ENCODE results near the gene MAEA.

MAEA gene

GRCh38 chr4:1349359-1350168 is 59.9 kb downstream of the MAEA start:
- Histone ChIP-seq H3K9ac (ENCODE audit: low read length) (no peak overlapping the region), H3K4me2 (ENCODE audit: low read depth, low read length, poor library complexity, severe bottlenecking) (no peak overlapping the region)

GRCh38 chr4:1350169-1350520 is 60.5 kb downstream of the MAEA start:
- H2AFZ ChIP-seq (ENCODE audit: low read depth, low read length, severe bottlenecking) = no peak overlapping the region
- H3K4me2 ChIP-seq (ENCODE audit: low read depth, low read length, poor library complexity, severe bottlenecking) = no peak overlapping the region
- H3K36me3 ChIP-seq (ENCODE audit: low read length) = no peaks in the 10 kb centered on the region
- H3K27me3 ChIP-seq (ENCODE audit: low read length) = no peaks in the 10 kb centered on the region
- no peaks in the 10 kb centered on the region for H3F3A ChIP-seq (ENCODE audit: insufficient read depth)
- no peak overlapping the region for H3K27ac ChIP-seq (ENCODE audit: low read depth, low read length)
- no peaks in the 10 kb centered on the region for H3K9me3 ChIP-seq (ENCODE audit: insufficient read depth, low read length)
- no peaks in the 10 kb centered on the region for H3K9me2 ChIP-seq (replicated peaks; ENCODE audit: insufficient read depth, low read length)
- TF ChIP-seq CTCF (IDR thresholded peaks at IDR 0.05; ENCODE audit: insufficient read depth, low read length, poor library complexity, severe bottlenecking) = no peak
- no peak for TF ChIP-seq EZH2phosphoT487 (conservative IDR thresholded peaks at IDR 0.05; ENCODE audit: low read length)
- no peaks in the 10 kb centered on the region for H4K20me1 ChIP-seq (ENCODE audit: low read depth, low read length)
- no peak overlapping the region for H3K4me3 ChIP-seq (ENCODE audit: insufficient read depth, low read length, poor library complexity, severe bottlenecking)
- 0 out of 2 replicates have a peak, but pooled peaks cover 8% of the 10 kb centered on the region for H3K79me2 ChIP-seq (ENCODE audit: insufficient read depth, low read length)
- no peak overlapping the region for H3K9ac ChIP-seq (ENCODE audit: low read length)

More at GRCh38 chr4:1349359-1350168, 59.9 kb downstream of the MAEA start:
- no peaks in the 10 kb centered on the region for H3K27me3 ChIP-seq (ENCODE audit: low read length)
- H3K9me3 ChIP-seq (ENCODE audit: insufficient read depth, low read length) = no peaks in the 10 kb centered on the region
- no peaks in the 10 kb centered on the region for H4K20me1 ChIP-seq (ENCODE audit: low read depth, low read length)
- TF ChIP-seq CTCF (IDR thresholded peaks at IDR 0.05; ENCODE audit: insufficient read depth, low read length, poor library complexity, severe bottlenecking) (no peak), EZH2phosphoT487 (conservative IDR thresholded peaks at IDR 0.05; ENCODE audit: low read length) (no peak)
- H3K9me2 ChIP-seq (replicated peaks; ENCODE audit: insufficient read depth, low read length) = no peaks in the 10 kb centered on the region
- H3K27ac ChIP-seq (ENCODE audit: low read depth, low read length) = no peak overlapping the region
- 0 out of 2 replicates have a peak, but pooled peaks cover 8% of the 10 kb centered on the region for H3K79me2 ChIP-seq (ENCODE audit: insufficient read depth, low read length)
- H3K36me3 ChIP-seq (ENCODE audit: low read length) = no peaks in the 10 kb centered on the region
- H3K4me3 ChIP-seq (ENCODE audit: insufficient read depth, low read length, poor library complexity, severe bottlenecking) = no peak overlapping the region
- no peaks in the 10 kb centered on the region for H3F3A ChIP-seq (ENCODE audit: insufficient read depth)
- no peak overlapping the region for H2AFZ ChIP-seq (ENCODE audit: low read depth, low read length, severe bottlenecking)

DNA sequence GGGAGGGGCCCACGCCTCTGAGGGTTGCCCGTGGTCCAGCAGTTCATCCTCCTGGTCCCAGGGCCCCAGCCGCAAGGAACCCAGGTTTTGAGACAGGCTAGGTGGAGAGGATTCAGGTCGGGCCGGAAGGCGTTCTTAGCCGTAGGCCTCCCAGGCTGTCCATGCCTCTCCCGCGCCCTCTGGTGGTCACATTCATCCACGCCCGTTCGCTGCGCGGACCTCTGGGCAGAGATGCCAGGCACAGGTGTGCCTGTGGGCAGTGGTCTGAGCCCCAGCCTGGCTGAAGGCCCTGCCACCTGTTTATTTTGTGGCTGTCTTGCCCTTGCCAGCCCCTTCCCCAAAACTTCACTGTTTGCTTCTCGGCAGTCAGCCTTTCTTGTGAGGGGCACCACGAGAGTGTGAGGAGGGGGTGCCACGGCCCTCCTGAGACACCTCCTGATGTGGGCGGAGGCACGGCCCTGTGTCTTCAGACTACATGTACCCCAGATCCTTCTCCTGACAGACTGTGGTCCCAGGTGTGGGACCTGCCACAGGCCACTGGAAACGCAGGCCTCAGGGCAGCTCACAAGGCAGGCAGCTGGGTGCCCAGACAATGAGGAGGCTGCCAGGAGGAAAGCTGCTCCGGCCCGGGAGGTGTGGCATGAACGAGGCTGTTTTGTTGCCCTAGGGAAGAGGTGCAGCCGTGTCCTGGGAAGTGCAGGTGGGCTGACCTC is 62.3 kb downstream of the MAEA start:
- Histone ChIP-seq H3K36me3 (ENCODE audit: low read length) (no peaks in the 10 kb centered on the region), H3K27me3 (ENCODE audit: low read length) (no peaks in the 10 kb centered on the region), H3K4me2 (ENCODE audit: low read depth, low read length, poor library complexity, severe bottlenecking) (no peak overlapping the region), H3K9me2 (replicated peaks; ENCODE audit: insufficient read depth, low read length) (no peaks in the 10 kb centered on the region), H2AFZ (ENCODE audit: low read depth, low read length, severe bottlenecking) (peak overlapping the region; percentile 14), H3F3A (ENCODE audit: insufficient read depth) (no peaks in the 10 kb centered on the region), H3K27ac (ENCODE audit: low read depth, low read length) (no peak overlapping the region), H3K79me2 (ENCODE audit: insufficient read depth, low read length) (0 out of 2 replicates have a peak, but pooled peaks cover 8% of the 10 kb centered on the region), H3K4me3 (ENCODE audit: insufficient read depth, low read length, poor library complexity, severe bottlenecking) (no peak overlapping the region), H3K9me3 (ENCODE audit: insufficient read depth, low read length) (no peaks in the 10 kb centered on the region), H3K9ac (ENCODE audit: low read length) (no peak overlapping the region; the same call in 1 of the 2 replicates), H4K20me1 (ENCODE audit: low read depth, low read length) (no peaks in the 10 kb centered on the region)
- no peak for TF ChIP-seq EZH2phosphoT487 (conservative IDR thresholded peaks at IDR 0.05; ENCODE audit: low read length)
- TF ChIP-seq CTCF (IDR thresholded peaks at IDR 0.05; ENCODE audit: insufficient read depth, low read length, poor library complexity, severe bottlenecking) = peak; percentile 79
